RWPE1 (cell line): ENCODE measurements around the gene TMEM117.

Experiments
- CTCF ChIA-PET: fragments of 350-600 bp; sonication (Branson Sonifier 250); formaldehyde crosslinking; extraction: SDS; loops from one replicate; lab custom pipeline; 2021; lab: Yijun Ruan, JAX
- POLR2A ChIA-PET: fragments of 400-600 bp; formaldehyde crosslinking; extraction: SDS; loops from one replicate; lab custom pipeline; 2020; ENCODE audit warnings: antibody characterized with exemption; ENCODE audit not compliant: low non-redundant PET; lab: Yijun Ruan, JAX
- DNase-seq: peaks from one replicate; pipeline ENCODE4 v3.0.0; 2012; ENCODE audit warnings: low spot score
- H3K27ac ChIP-seq: fragments of 450-650 bp; 2 replicates; pipeline ENCODE4 v1.5.1; 2017
- CTCF ChIP-seq: fragments of 450-650 bp; conservative IDR thresholded peaks from 2 replicates; pipeline ENCODE4 v1.5.1; 2017; ENCODE audit warnings: low read depth, mild to moderate bottlenecking

Gene TMEM117

GRCh38 chr12:43880547-43880946 lies 44.7 kb downstream of the TMEM117 start:
- ChIA-PET CTCF (interaction anchor here (0.7 kb wide), 1 partner anchor 104 kb away, joined by 3 read pairs; no protein-coding TSS in a partner anchor), POLR2A (no interaction called here)

GRCh38 chr12:43882578-43883178 lies 46.8 kb downstream of the TMEM117 start:
- DNase-seq = peak; percentile 53
- ChIA-PET POLR2A (interaction anchor here (1.4 kb wide), 1 partner anchor 77 kb away, joined by 3 read pairs; the partner anchor contains the start of gene TWF1), CTCF (interaction anchor here (0.5 to 2.6 kb wide), 19 partner anchors 10 to 1399 kb away, joined by 3 to 24 read pairs (median 3); partner anchors contain the start of gene TWF1)
- no peak overlapping the region for H3K27ac ChIP-seq
- TF ChIP-seq CTCF = peak; percentile 89

More at GRCh38 chr12:43880547-43880946, 44.7 kb downstream of the TMEM117 start:
- H3K27ac ChIP-seq = no peak overlapping the region
- no peak for DNase-seq
- TF ChIP-seq CTCF = no peak

GRCh38 chr12:43883311-43883710 lies 47.4 kb downstream of the TMEM117 start:
- no peak for DNase-seq
- POLR2A ChIA-PET = interaction anchor here (1.4 kb wide), 1 partner anchor 78 kb away, joined by 3 read pairs; the partner anchor contains the start of gene TWF1
- TF ChIP-seq CTCF = no peak
- CTCF ChIA-PET = interaction anchor here (0.6 to 2.6 kb wide), 12 partner anchors 13 to 381 kb away, joined by 3 to 24 read pairs (median 3); partner anchors contain the start of gene TWF1
- no peak overlapping the region for H3K27ac ChIP-seq

GRCh38 chr12:43883748-43884147 lies 47.9 kb downstream of the TMEM117 start:
- POLR2A ChIA-PET = no interaction called here
- H3K27ac ChIP-seq = no peak overlapping the region
- no peak for DNase-seq
- CTCF ChIA-PET = interaction anchor here (0.7 to 2.6 kb wide), 5 partner anchors 57 to 124 kb away, joined by 3 to 24 read pairs (median 6); partner anchors contain the start of genes IRAK4 and PUS7L
- no peak for TF ChIP-seq CTCF

- CTCF ChIA-PET = interaction anchor here (0.7 to 1.7 kb wide), 2 partner anchors 126 to 787 kb away, joined by 5 to 6 read pairs; partner anchors contain the start of genes IRAK4 and PUS7L
- POLR2A ChIA-PET = no interaction called here
- H3K27ac ChIP-seq = no peak overlapping the region
- DNase-seq = no peak
- TF ChIP-seq CTCF = no peak
These were observed 49.0 kb downstream of the TMEM117 start for GRCh38 chr12:43884683-43885410.

GRCh38 chr12:43887397-43887796 lies 51.5 kb downstream of the TMEM117 start:
- POLR2A ChIA-PET = no interaction called here
- DNase-seq = no peak
- CTCF ChIA-PET = interaction anchor here (0.6 to 1.7 kb wide), 3 partner anchors 27 to 1547 kb away, joined by 3 to 6 read pairs (median 3); partner anchors contain the start of genes IRAK4 and PUS7L
- no peak for TF ChIP-seq CTCF
- H3K27ac ChIP-seq = no peak overlapping the region
